IPS DF 4.7 (cell line): Measurements from ENCODE around the gene AKR1A1.

Source experiments
- DNase-seq: peaks from one replicate; pipeline ENCODE4 v3.0.0-alpha.2; 2013; ENCODE audit warnings: low spot score; ENCODE audit errors: extremely low read depth

The AKR1A1 gene

DNA sequence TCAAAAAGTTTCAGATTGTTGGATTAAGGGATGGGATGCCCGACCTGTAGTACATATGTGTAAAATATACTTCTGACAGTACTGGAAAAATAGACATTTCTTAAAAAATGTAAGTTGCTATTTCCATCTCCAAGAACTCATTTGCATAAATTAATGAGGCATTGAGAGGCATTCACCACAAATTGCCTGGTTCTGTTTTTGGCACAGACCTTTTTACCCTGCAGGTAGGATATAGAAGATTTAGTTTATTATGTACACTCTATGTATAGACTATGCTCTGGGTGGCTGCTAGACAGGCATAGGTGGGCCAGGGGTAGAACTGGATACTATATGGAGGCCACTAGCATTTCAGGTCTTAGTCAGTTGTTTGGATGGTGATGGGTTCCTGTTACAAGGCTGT lies 65.3 kb downstream of the AKR1A1 start:
- DNase-seq: no peak

DNA sequence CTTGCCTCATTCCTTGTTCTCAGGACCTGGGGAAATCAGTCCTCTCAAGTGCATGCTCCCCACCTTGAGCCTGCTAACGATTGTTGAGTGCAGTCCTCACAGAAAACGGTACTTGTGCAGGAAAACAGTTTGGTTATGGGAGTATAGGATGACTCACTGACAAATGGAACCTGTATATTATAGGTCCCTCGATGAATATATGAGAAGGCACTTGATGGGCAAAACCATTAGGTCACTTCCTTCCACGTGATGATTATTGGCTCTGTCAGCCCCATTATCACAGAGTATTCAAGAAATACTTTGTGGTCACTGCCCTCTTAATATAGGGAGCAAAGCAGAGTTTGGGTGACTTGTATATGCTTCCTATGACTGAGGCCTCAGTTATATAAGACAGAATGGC lies 67.0 kb downstream of the AKR1A1 start:
- DNase-seq: no peak

DNA sequence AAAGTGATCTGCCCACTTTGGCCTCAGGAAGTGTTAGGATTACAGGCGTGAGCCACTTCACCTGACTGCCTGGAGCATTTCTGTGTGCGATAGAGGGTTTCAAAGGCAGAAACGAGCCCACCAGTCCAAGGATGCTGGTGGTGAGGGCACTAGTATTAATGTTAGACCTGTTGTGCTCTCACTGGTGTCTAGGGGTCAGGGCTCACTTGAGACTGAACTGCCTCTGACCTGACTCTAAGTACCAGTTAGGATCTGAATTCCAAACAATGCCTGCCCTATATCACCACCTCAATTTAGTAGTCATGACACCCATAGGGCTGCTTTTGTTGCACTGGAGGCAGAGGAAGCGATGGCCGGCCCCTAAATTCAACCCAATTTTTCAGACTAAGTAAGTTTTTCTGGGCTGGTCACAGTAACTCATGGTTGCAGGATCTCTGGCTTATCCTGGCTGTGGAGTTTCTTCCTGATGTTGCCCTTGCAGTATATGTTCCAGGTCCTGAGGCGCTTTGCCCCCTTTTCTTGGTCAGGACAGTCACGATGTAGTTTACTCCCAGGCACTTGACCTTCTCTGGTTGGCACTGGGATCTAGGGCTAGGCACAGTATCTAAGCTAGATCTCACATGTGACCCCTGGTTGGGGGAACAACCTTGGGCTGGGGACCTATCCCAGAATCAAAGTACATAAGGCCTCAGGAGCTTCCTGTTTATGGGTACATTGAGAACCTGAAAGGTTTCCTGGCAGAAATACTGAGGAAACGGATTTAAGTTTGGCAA lies 68.7 kb downstream of the AKR1A1 start:
- peak; percentile 30 for DNase-seq
